Measurements from ENCODE around the gene HIGD1C. TPM values are rescaled to one million over a fixed set of nuclear protein-coding genes. Genes with fewer than 3 reads are reported as not detected.
"Not testable (repeated sequence)": the region's sequence is repeated elsewhere in the genome, so short reads cannot be mapped to it uniquely, and the experiment has no call there.

Gene HIGD1C
- total RNA-seq, 1 donor from 2014 or later = not detected

DNA sequence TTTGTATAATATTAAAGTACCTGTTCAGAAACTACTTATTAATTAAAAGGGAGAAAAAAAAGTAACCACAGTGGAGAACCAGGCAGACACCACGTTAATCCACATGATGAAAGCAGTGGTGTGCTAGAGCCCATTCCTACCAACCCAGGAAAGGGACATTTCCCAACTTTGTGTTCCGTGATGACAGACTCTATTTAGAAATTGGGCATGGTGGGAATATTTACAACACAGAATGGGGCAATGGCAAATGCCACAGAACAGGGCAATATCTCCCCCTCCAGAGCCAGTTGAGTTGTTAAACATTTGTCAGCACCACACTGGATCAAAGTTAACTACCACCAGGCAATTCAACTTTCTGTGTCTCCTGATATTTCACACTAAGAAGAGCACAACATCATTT lies 1.2 kb upstream of the HIGD1C start:
- Mint-ChIP-seq H3K4me1 (no peaks in the 10 kb centered on the region), H3K27me3 (no peaks in the 10 kb centered on the region), H3K4me3 (no peak overlapping the region), H3K9me3 (no peaks in the 10 kb centered on the region), H3K27ac (no peak overlapping the region), H3K36me3 (ENCODE audit: low read depth) (peaks cover 2% of the 10 kb centered on the region)
- ChIA-PET CTCF (no interaction called here), POLR2A (no interaction called here)
- TF ChIP-seq, protein P1, sequence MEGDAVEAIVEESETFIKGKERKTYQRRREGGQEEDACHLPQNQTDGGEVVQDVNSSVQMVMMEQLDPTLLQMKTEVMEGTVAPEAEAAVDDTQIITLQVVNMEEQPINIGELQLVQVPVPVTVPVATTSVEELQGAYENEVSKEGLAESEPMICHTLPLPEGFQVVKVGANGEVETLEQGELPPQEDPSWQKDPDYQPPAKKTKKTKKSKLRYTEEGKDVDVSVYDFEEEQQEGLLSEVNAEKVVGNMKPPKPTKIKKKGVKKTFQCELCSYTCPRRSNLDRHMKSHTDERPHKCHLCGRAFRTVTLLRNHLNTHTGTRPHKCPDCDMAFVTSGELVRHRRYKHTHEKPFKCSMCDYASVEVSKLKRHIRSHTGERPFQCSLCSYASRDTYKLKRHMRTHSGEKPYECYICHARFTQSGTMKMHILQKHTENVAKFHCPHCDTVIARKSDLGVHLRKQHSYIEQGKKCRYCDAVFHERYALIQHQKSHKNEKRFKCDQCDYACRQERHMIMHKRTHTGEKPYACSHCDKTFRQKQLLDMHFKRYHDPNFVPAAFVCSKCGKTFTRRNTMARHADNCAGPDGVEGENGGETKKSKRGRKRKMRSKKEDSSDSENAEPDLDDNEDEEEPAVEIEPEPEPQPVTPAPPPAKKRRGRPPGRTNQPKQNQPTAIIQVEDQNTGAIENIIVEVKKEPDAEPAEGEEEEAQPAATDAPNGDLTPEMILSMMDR (IDR thresholded peaks at IDR 0.05) = no peak
- intact Hi-C loops (cut with micrococcal nuclease) = no loop called here
- ATAC-seq (ENCODE audit: low read depth) = no peak
- no peak for DNase-seq

DNA sequence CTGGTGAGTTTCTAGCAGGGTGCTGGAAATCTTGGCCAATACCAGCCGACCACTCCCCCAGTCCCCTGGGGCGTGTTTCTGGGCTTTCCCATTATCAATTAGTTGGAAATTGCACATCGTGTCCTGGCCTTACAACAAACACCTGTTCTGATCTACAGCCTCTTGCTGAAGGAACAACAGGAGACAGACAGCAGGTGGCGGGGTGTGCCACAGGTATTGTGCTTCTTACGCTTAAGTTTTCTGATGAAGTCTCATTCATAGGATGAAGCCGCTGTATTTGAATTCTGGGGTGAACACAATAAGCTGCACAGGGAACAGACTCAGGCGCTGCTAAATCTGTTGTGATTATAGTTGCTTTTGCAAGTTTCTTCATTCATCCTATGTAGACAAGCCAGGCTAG lies 703 bp downstream of the HIGD1C start:
- Mint-ChIP-seq H3K4me1 (peaks cover 3% of the 10 kb centered on the region), H3K27ac (no peak overlapping the region), H3K27me3 (no peaks in the 10 kb centered on the region), H3K36me3 (ENCODE audit: low read depth) (no peaks in the 10 kb centered on the region), H3K9me3 (no peaks in the 10 kb centered on the region), H3K4me3 (no peak overlapping the region)
- no peak for ATAC-seq (ENCODE audit: low read depth)
- no peak for DNase-seq
- ChIA-PET CTCF (no interaction called here), POLR2A (no interaction called here)
- intact Hi-C loops (cut with micrococcal nuclease) = no loop called here
- TF ChIP-seq, protein P1 (IDR thresholded peaks at IDR 0.05) = no peak

DNA sequence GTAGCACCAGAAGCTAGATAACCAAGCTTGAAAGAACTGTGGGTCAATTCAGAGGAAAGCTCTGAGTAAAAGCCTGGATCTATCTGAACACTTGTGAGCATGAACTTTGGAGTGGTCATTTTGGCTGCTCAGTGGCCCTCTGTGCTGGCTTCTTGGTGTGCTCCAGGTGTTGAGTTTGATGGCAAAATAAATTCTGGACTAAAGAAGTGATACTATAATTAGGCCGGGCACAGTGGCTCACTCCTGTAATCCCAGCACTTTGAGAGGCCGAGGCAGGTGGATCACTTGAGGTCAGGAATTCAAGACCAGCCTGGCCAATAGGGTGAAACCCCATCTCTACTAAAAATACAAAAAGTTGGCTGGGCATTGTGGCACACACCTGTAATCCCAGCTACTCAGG lies 2.4 kb downstream of the HIGD1C start:
- intact Hi-C loops (cut with micrococcal nuclease); H3K9me3 Mint-ChIP-seq; H3K4me1 Mint-ChIP-seq; H3K4me3 Mint-ChIP-seq; POLR2A ChIA-PET; H3K27ac Mint-ChIP-seq; H3K36me3 Mint-ChIP-seq (ENCODE audit: low read depth); H3K27me3 Mint-ChIP-seq; ATAC-seq (ENCODE audit: low read depth); CTCF ChIA-PET; DNase-seq: not testable (repeated sequence)

DNA sequence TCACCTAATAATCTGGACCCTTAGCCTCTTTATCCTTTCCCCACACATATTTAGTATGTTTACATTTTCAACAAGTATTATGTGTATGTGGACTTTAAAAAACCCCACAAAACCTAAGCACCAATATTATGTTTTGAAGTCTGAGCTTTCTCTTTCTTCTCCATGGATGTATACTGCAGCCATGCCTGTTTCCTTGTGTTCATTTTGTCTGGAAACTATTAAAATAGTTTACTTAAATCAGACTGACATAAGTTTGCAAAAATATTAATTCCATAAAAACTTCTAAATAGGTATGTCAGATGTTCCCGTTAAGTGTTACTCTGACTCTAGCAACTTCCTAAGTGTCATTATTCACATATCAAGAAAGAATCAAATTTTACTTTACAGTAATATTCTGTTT lies 2.9 kb downstream of the HIGD1C start:
- no peaks in the 10 kb centered on the region for H3K9me3 Mint-ChIP-seq
- no peaks in the 10 kb centered on the region for H3K36me3 Mint-ChIP-seq (ENCODE audit: low read depth)
- DNase-seq (no peak), ATAC-seq (ENCODE audit: low read depth) (no peak)
- ChIA-PET CTCF (no interaction called here), POLR2A (no interaction called here)
- no peak overlapping the region for H3K27ac Mint-ChIP-seq
- intact Hi-C loops (cut with micrococcal nuclease) = no loop called here
- H3K4me1 Mint-ChIP-seq = peaks cover 7% of the 10 kb centered on the region
- H3K27me3 Mint-ChIP-seq = no peaks in the 10 kb centered on the region
- H3K4me3 Mint-ChIP-seq = no peak overlapping the region
- TF ChIP-seq, protein P1 (IDR thresholded peaks at IDR 0.05) = no peak

DNA sequence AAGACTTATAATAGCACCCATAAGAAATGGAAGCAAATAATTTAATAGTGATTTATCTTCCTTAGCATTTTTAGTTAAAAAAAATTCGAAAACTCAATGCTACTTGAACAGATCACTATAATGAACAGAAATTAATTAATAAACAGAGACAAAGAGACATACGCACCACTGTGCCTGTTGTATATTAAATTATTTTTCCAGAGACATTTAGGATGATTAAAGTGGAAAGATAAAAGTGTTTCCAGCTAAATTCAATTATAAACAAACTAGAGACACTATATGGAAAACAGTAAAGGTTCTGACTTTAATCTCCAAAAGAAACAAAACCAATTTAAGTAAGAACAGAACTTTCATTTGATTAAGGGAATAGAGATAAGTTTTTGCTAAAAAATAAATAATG lies 3.4 kb downstream of the HIGD1C start:
- no peaks in the 10 kb centered on the region for H3K27me3 Mint-ChIP-seq
- no peak overlapping the region for H3K27ac Mint-ChIP-seq
- TF ChIP-seq, protein P1 (IDR thresholded peaks at IDR 0.05) = no peak
- DNase-seq (no peak), ATAC-seq (ENCODE audit: low read depth) (no peak)
- H3K36me3 Mint-ChIP-seq (ENCODE audit: low read depth) = no peaks in the 10 kb centered on the region
- CTCF ChIA-PET = no interaction called here
- intact Hi-C loops (cut with micrococcal nuclease) = no loop called here
- POLR2A ChIA-PET = no interaction called here
- no peaks in the 10 kb centered on the region for H3K9me3 Mint-ChIP-seq
- no peak overlapping the region for H3K4me3 Mint-ChIP-seq
- H3K4me1 Mint-ChIP-seq = peaks cover 7% of the 10 kb centered on the region

DNA sequence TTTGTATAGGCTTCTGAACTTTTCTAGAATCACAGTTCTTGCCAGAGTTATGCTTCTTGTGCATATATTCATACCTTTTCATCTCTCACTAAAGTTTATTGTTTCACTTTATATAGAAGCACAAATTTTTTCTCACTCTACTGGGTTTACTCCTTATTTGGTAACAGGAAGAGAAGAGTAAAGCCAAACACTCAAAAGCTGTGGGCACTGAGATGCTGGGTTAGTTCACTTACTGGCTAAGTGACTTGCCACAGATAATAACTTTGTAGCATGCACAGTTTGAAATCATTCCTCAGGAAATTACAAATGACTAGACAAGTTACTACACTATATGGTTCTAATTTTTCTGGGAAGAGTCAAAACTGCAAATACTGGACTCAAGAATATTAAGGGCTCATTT lies 7.8 kb downstream of the HIGD1C start:
- Mint-ChIP-seq H3K27me3 (no peaks in the 10 kb centered on the region), H3K4me1 (peaks cover 7% of the 10 kb centered on the region), H3K27ac (no peak overlapping the region), H3K36me3 (ENCODE audit: low read depth) (no peaks in the 10 kb centered on the region), H3K4me3 (no peak overlapping the region), H3K9me3 (no peaks in the 10 kb centered on the region)
- intact Hi-C loops (cut with micrococcal nuclease) = no loop called here
- no peak for ATAC-seq (ENCODE audit: low read depth)
- no peak for DNase-seq
- TF ChIP-seq, protein P1 (IDR thresholded peaks at IDR 0.05) = no peak
- ChIA-PET POLR2A (no interaction called here), CTCF (no interaction called here)

All from activated B cell treated with CpG ODN at 0.5 μM for 24 hours (primary cell).